GM19351 (cell line): ENCODE data around the gene GOLGA6L10.
"Not testable (repeated sequence)": the region's sequence is repeated elsewhere in the genome, so short reads cannot be mapped to it uniquely, and the experiment has no call there.

Experiments
- ATAC-seq: cut with Tn5 transposase; IDR thresholded peaks from one replicate; pipeline ENCODE4 v1.9.1; 2021; ENCODE audit warnings: mild to moderate bottlenecking, moderate library complexity; ENCODE audit not compliant: unreplicated experiment

The GOLGA6L10 gene

GRCh38 chr15:82344421-82344820 lies 4.9 kb downstream of the GOLGA6L10 start:
- not testable (repeated sequence) for ATAC-seq

GRCh38 chr15:82343851-82344250 lies 5.4 kb downstream of the GOLGA6L10 start:
- ATAC-seq = not testable (repeated sequence)

- not testable (repeated sequence) for ATAC-seq
Observed at GRCh38 chr15:82342632-82343374, 6.5 kb downstream of the GOLGA6L10 start.

DNA sequence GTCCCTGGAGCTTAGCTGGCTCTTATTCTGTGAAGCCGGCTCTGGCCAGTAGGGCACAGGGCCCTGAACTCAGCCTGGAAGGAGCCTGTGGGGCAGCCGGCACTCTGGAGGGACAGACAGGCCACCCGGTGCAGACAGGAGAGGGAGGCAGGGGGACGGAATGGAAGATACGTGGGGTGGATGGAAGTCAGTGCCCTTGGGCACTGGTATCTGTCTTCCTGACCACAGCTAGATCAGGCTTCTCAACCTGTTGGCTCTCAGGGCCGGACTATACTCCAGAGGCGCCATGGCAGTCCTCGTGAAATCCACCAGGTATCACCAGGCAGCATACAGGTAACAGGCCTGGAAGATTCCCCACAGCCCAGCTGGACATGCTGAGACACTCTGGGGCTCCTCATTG lies 10.7 kb downstream of the GOLGA6L10 start:
- not testable (repeated sequence) for ATAC-seq

- ATAC-seq = not testable (repeated sequence)
Observed at GRCh38 chr15:82338053-82338452, 11.2 kb downstream of the GOLGA6L10 start.

DNA sequence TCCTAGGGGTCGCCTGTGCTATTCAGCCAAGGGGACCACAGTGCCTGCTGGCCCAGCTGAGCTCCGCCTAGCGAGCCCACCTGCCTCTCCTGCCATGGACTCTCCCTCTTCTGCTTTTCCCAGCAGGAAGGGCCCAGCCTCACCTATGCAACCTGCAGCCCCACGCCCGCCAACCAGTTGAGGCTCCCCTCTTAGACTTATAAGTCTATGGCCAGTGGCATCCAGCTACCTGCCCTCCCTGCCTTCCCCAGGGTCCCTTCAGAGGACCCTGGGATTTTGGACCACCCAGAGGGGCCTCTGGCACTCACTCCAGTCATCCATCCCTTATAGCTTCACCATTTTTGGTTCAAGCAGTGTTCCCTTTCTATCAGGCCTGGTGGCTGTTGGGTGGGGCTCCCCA lies 12.2 kb downstream of the GOLGA6L10 start:
- not testable (repeated sequence) for ATAC-seq

DNA sequence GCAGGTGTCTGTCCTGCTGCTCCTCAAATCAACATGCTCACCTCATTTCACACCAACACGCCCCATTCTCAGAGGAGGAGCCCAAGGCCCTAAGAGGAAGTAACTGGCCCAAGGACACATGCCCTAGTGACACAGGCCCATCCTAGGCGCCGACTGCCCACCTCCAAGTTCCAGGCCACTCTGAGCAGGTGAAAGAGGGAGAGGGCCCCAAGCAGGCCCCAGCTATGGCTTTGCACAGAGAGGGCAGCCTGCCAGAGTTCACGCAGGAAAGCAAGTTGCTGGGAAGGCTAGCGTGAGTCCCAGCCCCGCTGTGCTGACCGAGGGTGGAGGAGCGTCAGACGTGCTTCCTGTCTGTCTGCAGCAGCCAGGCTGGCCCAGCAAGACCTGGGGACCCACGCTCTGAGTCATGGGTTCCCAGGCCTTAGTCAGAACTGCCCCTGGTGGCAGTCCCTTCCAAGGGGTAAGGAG lies 13.1 kb downstream of the GOLGA6L10 start:
- not testable (repeated sequence) for ATAC-seq

GRCh38 chr15:82335006-82335405 lies 14.3 kb downstream of the GOLGA6L10 start:
- not testable (repeated sequence) for ATAC-seq

DNA sequence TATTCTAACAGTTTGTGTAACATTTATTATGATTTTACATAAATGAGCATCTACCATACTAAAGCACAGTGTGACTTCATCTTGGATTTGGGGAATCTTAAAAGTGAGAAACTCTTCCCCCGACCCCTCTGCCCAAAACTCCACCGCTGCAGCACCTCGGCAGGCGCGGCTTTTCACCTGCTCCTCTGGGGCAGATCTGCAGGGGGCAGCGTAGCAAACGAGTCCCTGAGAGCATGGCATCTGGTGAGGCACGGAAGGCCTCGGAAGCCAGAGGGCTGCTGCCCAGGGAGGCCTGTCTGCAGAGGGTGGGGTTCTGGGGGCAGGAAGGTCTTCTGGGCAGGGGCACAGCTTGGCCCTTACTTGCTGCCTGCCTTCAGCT lies 14.7 kb downstream of the GOLGA6L10 start:
- not testable (repeated sequence) for ATAC-seq

DNA sequence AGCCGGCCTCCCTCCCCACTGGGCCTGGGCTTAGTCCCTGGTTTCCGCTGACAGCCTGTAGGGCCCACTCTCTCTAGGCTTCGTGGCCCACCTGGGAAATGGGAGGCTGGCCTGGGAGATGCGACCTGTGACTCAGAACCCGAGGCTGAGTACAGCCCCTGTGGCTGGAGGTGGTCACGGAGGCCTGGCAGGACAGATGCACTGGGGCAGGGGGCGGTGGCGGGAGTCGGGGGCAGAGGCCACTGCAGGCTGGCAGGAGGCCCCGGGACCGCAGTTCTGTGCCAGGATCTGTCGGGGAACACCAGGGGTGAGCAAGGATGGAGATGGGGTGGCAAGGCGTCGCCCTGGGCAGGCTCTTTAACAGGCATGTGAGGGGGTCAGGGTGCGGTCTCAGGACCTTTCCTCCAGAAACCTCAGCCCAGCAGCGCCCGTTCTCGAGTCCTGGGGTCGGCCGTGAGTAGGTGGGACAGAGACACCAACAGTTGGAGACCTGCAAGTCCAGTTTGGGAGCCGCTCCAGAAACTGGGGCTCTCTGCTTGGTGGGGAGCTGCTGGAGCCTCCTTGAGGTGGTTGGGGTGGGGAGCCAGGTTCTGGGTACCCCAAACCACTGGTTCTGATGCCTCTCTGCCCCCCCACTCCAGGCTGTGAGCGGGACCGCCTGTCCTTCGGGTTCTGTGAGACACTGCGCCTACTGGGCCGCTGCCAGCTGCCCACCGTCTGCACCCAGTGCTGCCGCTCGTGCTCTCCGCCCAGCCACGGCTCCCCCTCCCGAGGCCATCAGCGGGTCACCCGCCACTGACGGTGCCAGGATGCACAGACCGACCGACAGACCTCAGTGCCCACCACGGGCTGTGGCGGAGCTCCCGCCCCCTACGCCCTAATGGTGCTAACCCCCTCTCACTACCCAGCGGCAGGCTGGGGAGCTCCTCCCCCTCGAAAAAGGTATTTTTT lies 15.4 kb downstream of the GOLGA6L10 start:
- ATAC-seq = not testable (repeated sequence)

- not testable (repeated sequence) for ATAC-seq
Observed at GRCh38 chr15:82332711-82333602, 16.3 kb downstream of the GOLGA6L10 start.

- ATAC-seq = peak; percentile 73
Observed at GRCh38 chr15:82331576-82332304, 17.5 kb downstream of the GOLGA6L10 start.

- not testable (repeated sequence) for ATAC-seq
Observed at GRCh38 chr15:82330921-82331320, 18.4 kb downstream of the GOLGA6L10 start.

DNA sequence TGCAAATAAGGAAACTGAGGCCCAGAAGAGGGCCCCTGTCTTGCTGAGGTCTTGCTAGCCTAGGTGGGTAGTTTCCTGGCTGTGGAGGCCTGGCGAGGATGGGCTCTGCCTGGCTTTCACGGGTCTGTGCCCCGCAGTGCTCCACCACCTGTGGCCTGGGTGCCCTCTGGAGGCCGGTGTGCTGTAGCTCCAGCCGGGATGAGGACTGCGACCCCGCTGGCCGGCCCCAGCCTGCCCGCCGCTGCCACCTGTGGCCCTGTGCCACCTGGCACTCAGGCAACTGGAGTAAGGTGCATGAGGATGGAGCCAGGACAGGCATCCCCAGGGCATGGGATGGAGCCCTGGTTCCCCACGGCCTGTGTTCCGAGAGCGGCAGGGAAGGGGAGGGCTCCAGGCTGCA lies 20.2 kb downstream of the GOLGA6L10 start:
- not testable (repeated sequence) for ATAC-seq

- not testable (repeated sequence) for ATAC-seq
Observed at GRCh38 chr15:82327372-82327771, 21.9 kb downstream of the GOLGA6L10 start.

- not testable (repeated sequence) for ATAC-seq
Observed at GRCh38 chr15:82326896-82327295, 22.4 kb downstream of the GOLGA6L10 start.

DNA sequence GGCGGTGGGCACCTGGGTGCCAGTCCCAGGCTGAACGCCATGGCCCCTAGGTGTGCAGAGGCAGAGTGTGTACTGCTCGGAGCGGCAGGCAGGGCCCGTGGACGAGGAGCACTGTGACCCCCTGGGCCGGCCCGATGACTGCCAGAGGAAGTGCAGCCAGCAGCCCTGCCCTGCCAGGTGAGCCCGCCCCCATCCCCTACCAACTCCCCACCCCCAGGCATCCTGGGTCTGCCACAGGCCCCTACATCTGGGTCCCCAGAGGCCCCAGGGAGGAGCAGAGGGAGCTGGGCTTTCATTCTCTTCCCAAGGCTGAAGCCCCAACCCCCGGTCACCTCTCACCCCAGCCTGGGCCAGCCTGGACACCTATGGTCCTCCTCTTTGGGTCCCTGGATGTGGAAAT lies 23.6 kb downstream of the GOLGA6L10 start:
- not testable (repeated sequence) for ATAC-seq

DNA sequence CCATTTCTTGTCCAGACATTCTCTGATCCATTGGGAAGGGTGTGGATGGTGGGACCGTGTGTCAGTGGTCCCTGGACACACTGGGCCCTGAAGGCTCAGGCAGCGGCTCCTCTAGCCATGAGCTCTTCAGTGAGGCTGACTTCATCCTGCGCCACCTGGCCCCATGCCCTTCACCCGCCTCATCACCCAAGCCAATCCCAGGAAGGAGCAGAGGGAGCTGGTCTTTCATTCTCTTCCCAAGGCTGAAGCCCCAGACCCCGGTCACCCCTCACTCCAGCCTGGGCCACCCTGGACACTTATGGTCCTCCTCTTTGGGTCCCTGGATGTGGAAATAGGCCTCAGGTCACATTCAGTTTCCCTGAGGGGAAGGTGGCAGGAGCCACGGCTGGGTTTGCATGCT lies 24.4 kb downstream of the GOLGA6L10 start:
- not testable (repeated sequence) for ATAC-seq

DNA sequence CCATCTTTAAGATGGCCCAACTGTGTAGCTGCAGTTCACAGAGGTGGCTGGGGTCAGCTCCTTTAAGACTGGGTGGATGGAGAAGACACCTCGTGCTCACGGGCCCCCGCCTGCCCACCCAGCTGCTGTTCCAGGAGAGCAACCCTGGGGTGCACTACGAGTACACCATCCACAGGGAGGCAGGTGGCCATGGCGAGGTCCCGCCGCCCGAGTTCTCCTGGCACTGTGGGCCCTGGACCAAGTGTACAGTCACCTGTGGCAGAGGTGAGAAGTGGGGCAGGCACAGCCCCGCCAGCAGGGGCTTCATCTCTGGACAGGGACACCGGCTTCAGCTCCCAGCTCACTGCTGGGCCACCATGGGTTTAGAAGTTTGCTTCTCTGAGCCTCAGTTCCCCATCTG lies 26.8 kb downstream of the GOLGA6L10 start:
- ATAC-seq = not testable (repeated sequence)

- ATAC-seq = not testable (repeated sequence)
Observed at GRCh38 chr15:82320861-82321260, 28.4 kb downstream of the GOLGA6L10 start.
